Activated T-helper 1 cell treated with anti-CD3 and anti-CD28 coated beads, Interleukin-12 subunit alpha, Interleukin-12 subunit beta, Interleukin-2, Interleukin-4 antibody, amounts not matched to agents 30 ng/mL and 10 ng/mL and 1 ng/mL, durations not matched to agents 14 hours and 24 hours and 36 hours (primary cell): Measurements from ENCODE around the gene RALB. TPM values are rescaled to one million over a fixed set of nuclear protein-coding genes. Genes with fewer than 3 reads are reported as not detected.
A peak's percentile ranks its signal among the peaks of the same experiment; 100 is the strongest.

ENCODE experiments used
- DNase-seq: peaks from one replicate; pipeline ENCODE4 v3.0.0; 2021; ENCODE audit warnings: low spot score
- H3K27ac Mint-ChIP-seq: one replicate; pipeline ENCODE4 v1.8.0; 2021; ENCODE audit warnings: mild to moderate bottlenecking, mixed read lengths
- H3K27me3 Mint-ChIP-seq: one replicate; pipeline ENCODE4 v1.8.0; 2022; ENCODE audit warnings: mild to moderate bottlenecking, moderate library complexity, mixed read lengths; ENCODE audit not compliant: insufficient read depth
- H3K36me3 Mint-ChIP-seq: one replicate; pipeline ENCODE4 v1.8.0; 2021; ENCODE audit warnings: low read depth, mixed read lengths
- H3K4me1 Mint-ChIP-seq: one replicate; pipeline ENCODE4 v1.8.0; 2021; ENCODE audit warnings: low read depth, mixed read lengths
- H3K4me3 Mint-ChIP-seq: one replicate; pipeline ENCODE4 v1.8.0; 2021; ENCODE audit warnings: mild to moderate bottlenecking, moderate library complexity, mixed read lengths
- H3K9me3 Mint-ChIP-seq: one replicate; pipeline ENCODE4 v1.8.0; 2021; ENCODE audit warnings: mixed read lengths
- intact Hi-C: fragments of 100-400 bp; cut with micrococcal nuclease; formaldehyde crosslinking; loops from one replicate; pipeline ENCODE4 v1.15.1; 2024
- total RNA-seq: library from RNA; stranded (reverse); gene quantifications from 2 replicates; pipeline ENCODE4 v1.2.3, GENCODE V29; 2022

The RALB gene
- total RNA-seq, 1 donor from 2014 or later = 79.7 TPM

GRCh38 chr2:120262761-120263428, 10.2 kb downstream of the RALB start:
- intact Hi-C loops = no loop called here
- H3K9me3 Mint-ChIP-seq = peaks cover 11% of the 10 kb centered on the region
- no peak for DNase-seq
- H3K27me3 Mint-ChIP-seq = no peaks in the 10 kb centered on the region
- H3K36me3 Mint-ChIP-seq = peaks cover 39% of the 10 kb centered on the region
- H3K4me1 Mint-ChIP-seq = peaks cover 35% of the 10 kb centered on the region
- H3K4me3 Mint-ChIP-seq = no peak overlapping the region
- H3K27ac Mint-ChIP-seq = no peak overlapping the region

GRCh38 chr2:120265006-120265405, 12.4 kb downstream of the RALB start:
- Mint-ChIP-seq H3K36me3 (peaks cover 36% of the 10 kb centered on the region), H3K4me3 (no peak overlapping the region), H3K27ac (peak overlapping the region; percentile 60), H3K9me3 (peaks cover 7% of the 10 kb centered on the region), H3K4me1 (peaks cover 39% of the 10 kb centered on the region), H3K27me3 (no peaks in the 10 kb centered on the region)
- intact Hi-C loops = no loop called here
- no peak for DNase-seq

GRCh38 chr2:120267348-120267747, 14.7 kb downstream of the RALB start:
- Mint-ChIP-seq H3K4me3 (no peak overlapping the region), H3K9me3 (no peaks in the 10 kb centered on the region), H3K36me3 (peaks cover 49% of the 10 kb centered on the region), H3K4me1 (peaks cover 54% of the 10 kb centered on the region), H3K27me3 (no peaks in the 10 kb centered on the region), H3K27ac (peak overlapping the region; percentile 86)
- DNase-seq = no peak
- intact Hi-C loops = loop anchor here (1.0 to 2.0 kb wide), 2 partner anchors 15 to 35 kb away; partner anchors contain the start of gene RALB

GRCh38 chr2:120269076-120269744, 16.6 kb downstream of the RALB start:
- Mint-ChIP-seq H3K36me3 (peaks cover 55% of the 10 kb centered on the region), H3K4me1 (peaks cover 70% of the 10 kb centered on the region), H3K4me3 (no peak overlapping the region), H3K9me3 (no peaks in the 10 kb centered on the region), H3K27ac (peak overlapping the region; percentile 37), H3K27me3 (no peaks in the 10 kb centered on the region)
- DNase-seq = no peak
- intact Hi-C loops = loop anchor here (1.0 kb wide), 1 partner anchor 8 kb away; no protein-coding TSS in a partner anchor

- intact Hi-C loops = loop anchor here (1.0 kb wide), 1 partner anchor 9 kb away; no protein-coding TSS in a partner anchor
- Mint-ChIP-seq H3K36me3 (peaks cover 54% of the 10 kb centered on the region), H3K9me3 (no peaks in the 10 kb centered on the region), H3K4me1 (peaks cover 68% of the 10 kb centered on the region), H3K4me3 (no peak overlapping the region), H3K27me3 (no peaks in the 10 kb centered on the region), H3K27ac (no peak overlapping the region)
- DNase-seq = no peak
Measured at GRCh38 chr2:120269816-120270215, 17.2 kb downstream of the RALB start.

- peaks cover 62% of the 10 kb centered on the region for H3K4me1 Mint-ChIP-seq
Measured at GRCh38 chr2:120271711-120272379, 19.2 kb downstream of the RALB start.

GRCh38 chr2:120272763-120273481, 20.3 kb downstream of the RALB start:
- Mint-ChIP-seq H3K9me3 (peaks cover 5% of the 10 kb centered on the region), H3K27ac (peak overlapping the region; percentile 30), H3K4me1 (peaks cover 54% of the 10 kb centered on the region), H3K4me3 (no peak overlapping the region), H3K36me3 (peaks cover 45% of the 10 kb centered on the region), H3K27me3 (no peaks in the 10 kb centered on the region)
- DNase-seq = no peak
- intact Hi-C loops = no loop called here

More at GRCh38 chr2:120271711-120272379, 19.2 kb downstream of the RALB start:
- Mint-ChIP-seq H3K9me3 (peaks cover 5% of the 10 kb centered on the region), H3K4me3 (no peak overlapping the region), H3K36me3 (peaks cover 50% of the 10 kb centered on the region), H3K27me3 (no peaks in the 10 kb centered on the region), H3K27ac (peak overlapping the region; percentile 0)
- intact Hi-C loops = no loop called here
- DNase-seq = no peak

GRCh38 chr2:120275617-120276400, 23.2 kb downstream of the RALB start:
- H3K4me3 Mint-ChIP-seq = no peak overlapping the region
- DNase-seq = no peak
- H3K9me3 Mint-ChIP-seq = peaks cover 5% of the 10 kb centered on the region
- intact Hi-C loops = no loop called here
- H3K27me3 Mint-ChIP-seq = no peaks in the 10 kb centered on the region
- peaks cover 46% of the 10 kb centered on the region for H3K36me3 Mint-ChIP-seq
- H3K4me1 Mint-ChIP-seq = peaks cover 41% of the 10 kb centered on the region
- no peak overlapping the region for H3K27ac Mint-ChIP-seq

- H3K27me3 Mint-ChIP-seq = no peaks in the 10 kb centered on the region
Measured at GRCh38 chr2:120277505-120278205, 25.0 kb downstream of the RALB start.

GRCh38 chr2:120278901-120279300, 26.2 kb downstream of the RALB start:
- Mint-ChIP-seq H3K9me3 (peaks cover 5% of the 10 kb centered on the region), H3K4me3 (no peak overlapping the region), H3K36me3 (peaks cover 47% of the 10 kb centered on the region), H3K27ac (peak overlapping the region; percentile 2), H3K27me3 (no peaks in the 10 kb centered on the region), H3K4me1 (peaks cover 28% of the 10 kb centered on the region)
- DNase-seq = no peak
- intact Hi-C loops = no loop called here

More at GRCh38 chr2:120277505-120278205, 25.0 kb downstream of the RALB start:
- Mint-ChIP-seq H3K4me3 (no peak overlapping the region), H3K4me1 (peaks cover 26% of the 10 kb centered on the region), H3K27ac (no peak overlapping the region), H3K9me3 (peaks cover 5% of the 10 kb centered on the region), H3K36me3 (peaks cover 42% of the 10 kb centered on the region)
- DNase-seq = no peak
- intact Hi-C loops = no loop called here

- H3K27ac Mint-ChIP-seq = no peak overlapping the region
- peaks cover 5% of the 10 kb centered on the region for H3K9me3 Mint-ChIP-seq
- H3K4me3 Mint-ChIP-seq = no peak overlapping the region
- H3K27me3 Mint-ChIP-seq = no peaks in the 10 kb centered on the region
- intact Hi-C loops = no loop called here
- no peak for DNase-seq
- H3K36me3 Mint-ChIP-seq = peaks cover 44% of the 10 kb centered on the region
- peaks cover 22% of the 10 kb centered on the region for H3K4me1 Mint-ChIP-seq
Measured at GRCh38 chr2:120279708-120280107, 27.1 kb downstream of the RALB start.
